Islet precursor cell (in vitro differentiated cells): ENCODE results near the gene LZTR1.
A peak's percentile ranks its signal among the peaks of the same experiment; 100 is the strongest.
"Not testable (repeated sequence)": the region's sequence is repeated elsewhere in the genome, so short reads cannot be mapped to it uniquely, and the experiment has no call there.

Experiments used
- DNase-seq: peaks from one replicate; pipeline ENCODE4 v3.0.0-alpha.2; 2018

Gene LZTR1

GRCh38 chr22:20981787-20982562 lies at the start of gene LZTR1:
Gene LZTR1 (plus strand): TSS chr22:20982297. CDS start chr22:20982372, 75 bp downstream.
- DNase-seq = peak; percentile 89

- DNase-seq = no peak
Measured at GRCh38 chr22:20933910-20934309, 48.2 kb upstream of the LZTR1 start.

- DNase-seq = not testable (repeated sequence)
Measured at GRCh38 chr22:20935049-20935448, 47.0 kb upstream of the LZTR1 start.

GRCh38 chr22:20935780-20936539 lies 46.1 kb upstream of the LZTR1 start:
- not testable (repeated sequence) for DNase-seq

- DNase-seq = no peak
Measured at GRCh38 chr22:20937031-20937793, 44.9 kb upstream of the LZTR1 start.

GRCh38 chr22:20937794-20938671 lies 44.1 kb upstream of the LZTR1 start:
- DNase-seq = no peak

- DNase-seq = not testable (repeated sequence)
Measured at GRCh38 chr22:20939457-20940185, 42.5 kb upstream of the LZTR1 start.

- DNase-seq = no peak
Measured at GRCh38 chr22:20940186-20940651, 41.9 kb upstream of the LZTR1 start.

GRCh38 chr22:20940904-20941385 lies 41.2 kb upstream of the LZTR1 start:
- no peak for DNase-seq

GRCh38 chr22:20942203-20942902 lies 39.7 kb upstream of the LZTR1 start:
- DNase-seq = not testable (repeated sequence)

- no peak for DNase-seq
Measured at GRCh38 chr22:20943104-20943933, 38.8 kb upstream of the LZTR1 start.

- DNase-seq = no peak
Measured at GRCh38 chr22:20944042-20944441, 38.1 kb upstream of the LZTR1 start.

- no peak for DNase-seq
Measured at GRCh38 chr22:20945578-20945934, 36.5 kb upstream of the LZTR1 start.

GRCh38 chr22:20946080-20946986 lies 35.8 kb upstream of the LZTR1 start:
- no peak for DNase-seq

- no peak for DNase-seq
Measured at GRCh38 chr22:20946991-20947390, 35.1 kb upstream of the LZTR1 start.

GRCh38 chr22:20948450-20948849 lies 33.6 kb upstream of the LZTR1 start:
- no peak for DNase-seq

GRCh38 chr22:20948989-20949388 lies 33.1 kb upstream of the LZTR1 start:
- no peak for DNase-seq

GRCh38 chr22:20949698-20950183 lies 32.4 kb upstream of the LZTR1 start:
- no peak for DNase-seq
